ENCODE data around the gene ANKRD62.
"Not testable (repeated sequence)": the region's sequence is repeated elsewhere in the genome, so short reads cannot be mapped to it uniquely, and the experiment has no call there.

The ANKRD62 gene

DNA sequence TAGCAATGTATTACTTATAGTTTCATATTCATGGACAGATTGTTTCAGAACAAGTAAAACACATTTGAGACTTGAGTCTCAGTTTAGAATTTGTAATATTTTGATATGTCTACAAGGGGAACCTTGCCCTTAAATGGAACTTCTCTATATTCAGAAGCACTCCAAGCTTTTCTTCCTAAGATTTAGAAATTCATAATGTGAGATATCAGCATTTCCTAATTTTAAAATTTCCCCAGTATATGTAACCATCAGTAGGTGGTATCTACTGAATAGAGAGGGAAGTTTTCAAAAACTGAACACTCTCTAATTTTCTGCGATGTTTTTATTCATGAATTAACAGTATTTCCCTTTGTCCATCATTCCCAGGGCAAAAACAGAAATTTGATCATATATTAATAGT, 7.6 kb downstream of the ANKRD62 start:
- DNase-seq: no peak

DNA sequence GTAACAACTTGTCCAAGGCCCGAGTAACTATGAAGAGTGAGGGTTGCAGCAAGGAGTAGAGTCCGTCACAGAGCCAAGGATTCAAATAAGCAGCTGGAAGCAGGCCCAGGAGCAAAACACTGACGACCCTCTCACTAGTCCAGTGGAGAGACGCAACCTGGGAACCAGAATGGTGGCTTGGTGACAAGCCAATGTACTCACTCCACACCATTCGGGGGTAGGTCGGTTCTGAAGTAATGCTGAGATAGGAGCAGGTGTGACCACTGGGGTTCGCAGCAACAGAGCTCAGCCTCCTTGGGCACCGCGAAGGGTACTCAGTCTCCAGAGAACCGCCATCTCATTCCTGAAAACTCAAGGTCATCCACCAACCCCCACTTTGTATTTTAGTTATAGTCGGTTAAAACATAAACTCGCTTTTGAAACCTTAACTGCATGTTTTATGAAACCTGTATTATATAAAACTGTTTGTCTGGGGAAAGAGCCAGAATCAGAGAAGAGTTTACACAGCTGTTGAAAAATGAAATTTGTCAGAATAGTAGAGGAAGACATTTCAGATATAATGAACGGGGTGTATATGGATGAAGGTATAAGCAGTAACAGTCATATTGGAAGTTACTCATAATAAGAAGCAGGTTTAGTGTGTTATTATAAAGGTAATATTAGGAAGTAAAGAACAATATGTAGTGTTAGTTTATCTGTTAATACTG, 8.6 kb downstream of the ANKRD62 start:
- no peak for DNase-seq

DNA sequence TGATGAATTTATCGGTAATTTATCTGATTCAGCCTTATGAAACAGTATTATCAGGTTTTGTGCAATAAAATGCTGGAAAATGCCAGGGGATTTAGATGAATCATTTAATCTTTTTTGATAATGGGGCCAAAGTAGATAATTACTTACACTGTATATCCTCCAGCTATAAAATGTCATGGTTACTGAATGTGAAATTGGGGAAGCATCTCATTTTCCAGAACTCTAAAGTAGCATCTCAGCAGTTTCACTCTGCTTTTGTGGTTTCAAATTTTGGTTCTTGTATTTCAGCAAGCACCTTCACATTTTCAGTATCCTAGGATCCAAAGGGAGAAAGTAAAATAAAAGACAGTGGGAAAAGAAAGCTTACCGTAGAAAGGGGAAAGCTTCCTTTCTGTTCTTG, 12.8 kb downstream of the ANKRD62 start:
- no peak for DNase-seq

DNA sequence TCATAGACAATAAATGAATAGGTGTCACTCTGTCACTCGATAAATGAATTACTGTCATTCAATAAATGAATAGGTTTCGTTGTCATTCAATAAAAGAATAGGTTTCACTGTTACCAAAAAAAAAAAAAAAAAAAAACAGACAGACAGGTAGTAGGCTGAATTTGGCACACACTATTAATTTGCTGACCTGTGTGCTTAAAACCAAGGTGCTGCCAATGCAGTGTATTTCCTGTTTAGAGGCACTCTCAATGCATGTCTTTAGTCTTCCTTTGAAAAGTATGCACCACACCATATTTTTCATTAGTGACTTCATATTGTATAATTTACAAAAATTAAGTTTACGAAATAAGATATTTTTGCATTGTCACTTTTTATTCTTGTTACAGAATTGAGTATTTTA, 16.2 kb downstream of the ANKRD62 start:
- no peak for DNase-seq

DNA sequence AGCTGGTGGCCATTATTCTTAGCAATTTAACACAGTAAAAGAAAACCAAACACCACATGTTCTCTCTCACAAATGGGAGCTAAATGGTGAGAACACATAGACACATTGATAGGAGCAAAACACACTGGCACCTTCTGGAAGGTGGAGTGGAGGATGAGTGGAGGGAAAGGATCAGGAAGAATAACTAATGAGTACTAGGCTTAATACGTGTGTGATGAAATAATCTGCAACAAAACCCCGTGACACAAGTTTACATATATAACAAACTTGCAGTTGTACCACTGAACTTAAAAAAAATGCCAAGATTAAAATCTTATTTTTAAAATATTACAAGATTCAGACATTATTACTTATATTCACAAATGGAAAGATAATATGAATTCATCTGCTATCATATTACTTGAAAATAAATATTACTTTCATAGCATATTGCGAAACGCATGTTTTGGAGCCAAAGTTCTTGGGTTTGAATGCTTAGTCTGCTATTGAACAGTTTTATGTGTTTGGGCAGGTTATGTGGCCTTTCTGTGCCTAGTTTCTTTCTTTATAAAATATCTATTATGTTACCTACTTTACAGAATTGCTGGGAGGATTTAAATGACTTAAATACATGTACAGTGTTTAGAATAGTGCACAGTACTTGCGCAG, 20.5 kb downstream of the ANKRD62 start:
- no peak for DNase-seq

DNA sequence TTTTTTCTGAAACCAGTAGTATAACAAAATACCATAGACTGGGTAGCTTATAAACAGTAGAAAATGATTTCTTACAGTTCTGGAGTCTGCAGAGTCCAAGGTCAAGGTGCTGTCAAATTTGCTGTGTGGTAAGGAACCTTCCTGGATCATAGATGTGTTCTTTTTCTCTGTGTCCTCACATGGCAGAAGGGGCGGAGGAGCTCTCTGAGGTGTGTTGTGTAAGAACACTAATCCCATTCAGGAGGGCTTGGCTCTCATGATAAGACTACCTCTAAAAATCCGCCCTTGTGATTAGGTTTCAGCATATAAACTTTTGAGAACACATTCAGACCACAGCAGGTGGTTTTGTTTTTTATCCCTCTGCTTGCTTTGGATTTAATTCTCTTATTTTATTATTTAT, 25.7 kb downstream of the ANKRD62 start:
- no peak for DNase-seq

DNA sequence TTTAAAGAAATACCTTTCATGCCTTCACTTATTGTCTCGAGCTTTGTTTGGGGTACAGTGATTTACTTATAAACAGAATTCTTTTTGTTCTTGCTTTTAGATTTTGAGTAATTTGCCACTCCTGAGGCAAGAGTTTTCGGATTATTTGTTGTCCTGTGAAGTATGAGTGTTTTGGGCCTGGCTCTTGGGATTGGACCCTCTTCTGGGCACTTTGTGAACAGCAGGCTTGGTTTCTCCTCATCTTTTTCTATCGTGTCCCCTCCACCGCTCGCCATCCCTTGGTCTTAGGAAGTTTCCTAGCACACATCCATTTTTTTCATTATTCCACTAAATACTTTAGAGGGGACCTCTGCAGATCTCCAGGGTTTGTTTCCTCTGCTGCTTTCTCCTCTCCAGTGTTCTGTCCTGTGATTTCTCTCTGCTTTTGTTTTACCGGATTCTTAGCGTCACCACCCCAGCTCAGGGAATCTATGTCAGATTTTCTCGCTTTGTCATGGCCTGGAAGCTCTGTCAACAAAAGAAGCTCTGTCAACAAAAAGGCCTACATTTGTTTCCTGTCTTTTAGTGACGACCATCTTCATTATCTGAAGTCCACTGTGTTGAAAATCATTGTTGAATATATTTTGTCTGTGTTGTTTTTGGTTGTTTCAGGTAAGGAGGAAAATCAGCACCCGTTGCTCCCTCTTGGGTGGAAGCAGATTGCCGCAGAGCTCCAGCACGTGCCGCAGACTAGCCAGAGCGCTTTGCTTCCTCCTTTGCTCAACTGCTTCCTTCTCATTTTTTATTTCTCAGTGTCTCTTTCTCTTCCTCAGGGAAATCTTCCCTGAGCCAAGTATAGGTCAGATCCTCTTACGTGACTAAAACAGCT, 27.8 kb downstream of the ANKRD62 start:
- DNase-seq: no peak

DNA sequence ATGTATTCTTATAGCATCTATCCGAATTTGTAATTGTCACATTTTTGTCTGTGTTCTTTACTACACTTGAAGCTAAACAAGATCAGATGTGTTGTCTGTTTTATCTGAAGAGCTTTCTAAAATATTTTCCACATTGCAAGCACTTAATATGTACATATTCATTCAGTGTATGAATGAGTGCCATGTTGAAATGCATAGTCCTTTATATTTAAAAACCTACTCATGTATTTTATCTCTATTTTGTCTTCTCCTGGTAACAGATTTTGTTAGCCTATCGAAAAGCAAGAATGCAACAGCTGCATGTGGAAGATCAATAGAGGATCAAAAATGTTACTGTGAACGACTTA, 28.4 kb downstream of the ANKRD62 start:
- DNase-seq: not testable (repeated sequence)

DNA sequence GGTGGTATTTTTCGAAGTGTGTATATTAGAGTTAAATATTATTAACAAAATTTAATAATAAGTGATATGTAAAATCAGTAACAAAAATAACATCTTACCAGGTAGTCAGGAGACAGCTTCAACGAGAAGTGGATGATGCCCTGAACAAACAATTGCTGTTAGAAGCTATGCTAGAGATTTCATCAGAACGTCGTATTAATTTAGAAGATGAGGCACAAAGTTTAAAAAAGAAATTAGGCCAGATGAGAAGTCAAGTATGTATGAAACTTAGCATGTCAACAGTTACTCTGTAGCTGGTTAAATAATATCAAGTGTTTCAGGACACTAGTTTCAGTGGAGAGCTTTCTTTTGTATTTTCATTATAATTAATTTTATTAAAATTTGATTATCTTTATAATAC, 34.0 kb downstream of the ANKRD62 start:
- DNase-seq: not testable (repeated sequence)

DNA sequence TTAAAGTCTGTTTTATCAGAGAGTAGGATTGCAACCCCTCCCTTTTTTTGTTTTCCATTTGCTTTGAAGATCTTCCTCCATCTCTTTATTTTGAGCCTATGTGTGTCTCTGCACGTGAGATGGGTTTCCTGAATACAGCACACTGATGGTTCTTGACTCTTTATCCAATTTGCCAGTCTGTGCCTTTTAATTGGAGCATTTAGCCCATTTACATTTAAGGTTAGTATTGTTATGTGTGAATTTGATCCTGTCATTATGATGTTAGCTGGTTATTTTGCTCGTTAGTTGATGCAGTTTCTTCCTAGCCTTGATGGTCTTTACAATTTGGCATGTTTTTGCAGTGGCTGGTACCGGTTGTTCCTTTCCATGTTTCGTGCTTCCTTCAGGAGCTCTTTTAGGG, 45.2 kb downstream of the ANKRD62 start:
- not testable (repeated sequence) for DNase-seq

DNA sequence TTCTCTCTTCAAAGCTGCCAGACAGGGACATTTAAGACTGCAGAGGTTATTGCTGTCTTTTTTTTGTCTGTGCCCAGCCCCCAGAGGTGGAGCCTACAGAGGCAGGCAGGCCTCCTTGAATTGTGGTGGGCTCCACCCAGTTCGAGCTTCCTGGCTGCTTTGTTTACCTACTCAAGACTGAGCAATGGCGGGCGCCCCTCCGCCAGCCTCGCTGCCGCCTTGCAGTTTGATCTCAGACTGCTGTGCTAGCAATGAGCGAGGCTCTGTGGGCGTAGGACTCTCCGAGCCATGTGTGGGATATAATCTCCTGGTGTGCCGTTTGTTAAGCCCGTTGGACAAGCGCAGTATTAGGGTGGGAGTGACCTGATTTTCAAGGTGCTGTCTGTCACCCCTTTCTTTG, 47.2 kb downstream of the ANKRD62 start:
- not testable (repeated sequence) for DNase-seq

DNA sequence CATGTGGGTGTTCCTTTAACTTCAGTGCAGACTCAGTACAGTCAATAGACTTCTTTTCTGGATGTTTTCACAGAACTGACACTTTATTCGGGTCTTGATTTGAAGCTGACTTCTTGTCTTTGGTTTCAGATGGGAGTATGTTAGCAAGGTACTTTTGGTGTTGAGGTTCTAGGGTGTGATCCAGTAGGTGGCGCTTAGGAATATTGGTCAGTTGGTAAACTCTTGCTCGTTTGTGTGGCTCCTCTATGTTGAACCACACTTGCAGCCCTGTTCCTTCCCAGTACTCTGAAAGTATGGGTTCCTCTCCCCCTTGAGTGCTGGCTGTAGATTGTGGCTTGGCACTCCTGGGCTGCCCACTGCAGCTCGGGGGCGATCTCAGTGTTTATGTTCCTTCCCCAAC, 48.1 kb downstream of the ANKRD62 start:
- DNase-seq: not testable (repeated sequence)

DNA sequence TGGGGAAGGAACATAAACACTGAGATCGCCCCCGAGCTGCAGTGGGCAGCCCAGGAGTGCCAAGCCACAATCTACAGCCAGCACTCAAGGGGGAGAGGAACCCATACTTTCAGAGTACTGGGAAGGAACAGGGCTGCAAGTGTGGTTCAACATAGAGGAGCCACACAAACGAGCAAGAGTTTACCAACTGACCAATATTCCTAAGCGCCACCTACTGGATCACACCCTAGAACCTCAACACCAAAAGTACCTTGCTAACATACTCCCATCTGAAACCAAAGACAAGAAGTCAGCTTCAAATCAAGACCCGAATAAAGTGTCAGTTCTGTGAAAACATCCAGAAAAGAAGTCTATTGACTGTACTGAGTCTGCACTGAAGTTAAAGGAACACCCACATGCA, 55.8 kb downstream of the ANKRD62 start:
- not testable (repeated sequence) for DNase-seq

DNA sequence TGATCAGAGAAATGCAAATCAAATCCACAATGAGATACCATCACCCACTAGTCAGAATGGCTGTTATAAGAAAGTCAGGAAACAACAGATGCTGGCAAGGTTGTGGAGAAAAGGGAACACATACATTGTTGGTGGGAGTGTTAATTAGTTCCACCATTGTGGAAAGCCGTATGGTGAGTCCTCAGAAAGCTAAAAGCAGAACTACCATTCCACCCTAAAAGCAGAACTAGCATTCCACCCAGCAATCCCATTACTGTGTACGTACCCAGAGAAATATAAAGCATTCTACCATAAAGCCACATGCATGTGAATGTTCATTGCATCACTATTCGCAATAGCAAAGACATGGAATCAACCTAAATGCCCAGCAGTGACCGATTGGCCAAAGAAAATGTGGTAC, 60.7 kb downstream of the ANKRD62 start:
- DNase-seq: no peak

DNA sequence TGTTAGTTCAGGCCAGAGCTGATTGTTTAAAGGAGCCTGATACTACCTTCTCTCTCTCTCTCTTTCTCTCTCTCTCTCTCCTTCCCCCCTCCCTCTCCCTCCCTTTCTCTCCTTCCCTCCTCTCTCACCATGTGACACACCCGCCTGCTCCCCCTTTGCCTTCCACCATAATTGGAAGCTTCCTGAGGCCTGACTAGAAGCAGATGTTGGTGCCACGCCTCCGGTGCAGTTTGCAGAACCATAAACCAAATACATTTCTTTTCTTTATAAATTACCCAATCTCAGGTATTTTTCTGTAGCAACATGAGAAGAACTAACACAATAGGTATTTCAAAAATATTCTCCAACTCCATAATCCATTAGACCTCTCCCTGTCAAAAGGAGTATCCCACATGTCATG, 62.4 kb downstream of the ANKRD62 start:
- DNase-seq: no peak

DNA sequence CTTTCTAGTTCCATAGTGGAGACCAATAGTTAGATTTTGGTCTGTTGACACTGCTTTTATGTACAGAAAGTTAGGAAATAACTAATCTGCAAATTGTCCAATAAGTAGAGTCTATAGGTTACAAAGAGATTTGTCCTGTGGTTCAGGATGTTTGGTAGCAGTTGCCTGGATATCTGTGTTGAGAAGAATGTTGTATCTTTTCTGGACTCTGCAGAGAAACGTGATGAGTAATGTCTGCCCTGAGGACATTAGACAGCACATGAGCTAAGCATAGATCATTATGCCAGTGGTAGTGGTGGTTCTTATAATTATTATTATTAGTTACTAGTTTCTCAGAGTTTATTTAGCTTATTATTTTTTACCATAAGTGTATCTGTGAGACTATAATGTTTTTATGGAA, 65.8 kb downstream of the ANKRD62 start:
- DNase-seq: no peak

DNA sequence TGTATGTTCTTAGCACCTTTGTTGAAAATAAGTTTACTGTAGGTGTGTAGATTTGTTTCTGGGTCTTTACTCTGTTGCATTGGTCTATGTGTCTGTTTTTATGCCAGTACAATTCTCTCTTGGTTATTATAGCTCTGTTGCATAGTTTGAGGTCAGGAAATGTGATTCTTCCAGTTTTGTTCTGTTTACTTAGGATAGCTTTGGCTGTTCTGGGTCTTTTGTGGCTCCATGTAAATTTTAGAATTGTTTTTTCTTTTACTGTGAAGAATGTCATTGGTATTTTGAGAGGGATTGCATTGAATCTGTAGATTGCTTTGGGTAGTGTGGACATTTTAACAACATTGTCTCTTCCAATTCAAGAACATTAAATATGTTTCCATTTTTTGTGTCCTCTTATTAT, 69.1 kb downstream of the ANKRD62 start:
- no peak for DNase-seq

DNA sequence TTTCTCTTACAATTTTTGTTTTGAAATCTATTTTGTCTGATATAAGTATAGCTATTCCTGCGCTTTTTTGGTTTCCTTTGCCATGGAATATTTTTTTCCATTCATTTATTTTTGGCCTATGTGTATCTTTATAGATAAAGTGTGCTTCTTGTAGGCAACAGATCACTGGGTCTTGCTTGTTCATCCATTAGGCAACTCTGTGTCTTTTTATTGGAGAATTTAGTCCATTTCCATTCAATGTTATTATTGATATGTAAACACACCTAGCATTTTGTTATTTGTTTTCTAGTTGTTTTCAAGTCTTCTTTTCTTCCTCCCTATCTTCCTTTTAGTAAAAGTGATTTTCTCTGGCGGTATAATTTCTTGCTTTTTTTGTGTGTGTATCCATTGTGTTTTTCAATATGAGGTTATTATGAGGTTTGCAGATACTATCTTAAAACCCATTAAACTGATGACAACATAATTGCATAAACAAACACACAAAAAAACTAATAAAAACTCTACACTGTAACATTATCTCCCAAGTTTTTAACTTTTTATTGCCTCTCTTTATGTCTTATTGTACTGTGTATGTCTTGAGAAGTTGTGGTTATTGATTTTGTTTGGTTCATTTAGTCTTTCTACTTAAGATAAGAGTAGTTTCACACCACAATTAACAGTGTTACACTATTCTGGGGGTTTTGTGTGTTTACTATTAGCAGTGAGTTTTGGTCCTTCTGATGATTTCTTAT, 71.6 kb downstream of the ANKRD62 start:
- DNase-seq: no peak
